HG02798 (cell line): ENCODE data around the gene GATC.

ENCODE experiments used
- ATAC-seq: cut with Tn5 transposase; IDR thresholded peaks from one replicate; pipeline ENCODE4 v1.9.1; 2021; ENCODE audit warnings: mild to moderate bottlenecking; ENCODE audit not compliant: unreplicated experiment, poor library complexity

The GATC gene

GRCh38 chr12:120495731-120496412, 49.6 kb downstream of the GATC start, which contains the start of gene DYNLL1:
DYNLL1 (plus strand) TSS chr12:120496113; CDS start chr12:120496422, 309 bp downstream.
- ATAC-seq: peak; percentile 96

GRCh38 chr12:120496413-120497340, 50.4 kb downstream of the GATC start:
- peak; percentile 10 for ATAC-seq

GRCh38 chr12:120497524-120498150, 51.4 kb downstream of the GATC start:
- ATAC-seq: no peak

GRCh38 chr12:120498870-120499515, 52.7 kb downstream of the GATC start:
- no peak for ATAC-seq

- no peak for ATAC-seq
Observed at GRCh38 chr12:120500581-120500980, 54.3 kb downstream of the GATC start.

- ATAC-seq: no peak
Observed at GRCh38 chr12:120504587-120504986, 58.3 kb downstream of the GATC start.

GRCh38 chr12:120508537-120508936, 62.3 kb downstream of the GATC start:
- no peak for ATAC-seq
